GM10266 (cell line): ENCODE measurements around the gene GOLGA7B.

Experiments used
- DNase-seq: peaks from one replicate; pipeline ENCODE4 v3.0.0; 2012; ENCODE audit errors: extremely low spot score
- TF ChIP-seq, protein P1 (sequence below): IDR thresholded peaks from 2 replicates; pipeline ENCODE4 v1.5.1; 2012; ENCODE audit warnings: mild to moderate bottlenecking, low read depth; ENCODE audit not compliant: control insufficient read depth, insufficient read depth; ENCODE audit errors: missing control alignments

The GOLGA7B gene

DNA sequence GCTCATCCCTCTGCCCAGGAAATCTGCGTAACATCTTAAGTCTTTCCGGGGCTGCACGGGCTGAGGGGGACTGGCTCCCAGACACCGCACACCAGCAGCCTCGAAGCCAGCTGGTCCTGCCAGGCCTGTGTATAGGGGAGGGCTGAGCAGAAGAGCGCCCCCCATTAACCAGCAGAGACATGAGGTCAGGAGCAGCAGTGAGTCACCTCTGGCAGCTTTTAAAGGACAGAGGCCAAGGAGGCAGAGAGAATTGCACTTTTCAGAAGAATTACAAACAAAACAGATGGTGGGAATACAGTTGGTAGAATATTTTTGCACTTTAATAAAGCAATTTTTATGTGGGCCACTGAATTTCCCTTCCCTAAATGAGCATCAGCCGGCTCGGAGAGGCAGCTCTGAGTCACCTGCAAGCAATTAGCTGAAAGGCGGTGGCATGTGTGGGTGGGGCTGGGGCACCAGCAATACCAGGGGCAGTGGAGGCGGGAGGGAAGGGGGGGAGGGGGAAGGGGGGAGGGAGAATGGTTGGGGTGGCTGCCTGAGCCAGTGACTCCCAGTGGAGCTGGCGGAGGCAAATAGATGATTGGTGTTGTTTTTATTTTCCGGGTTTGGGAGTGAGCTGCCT is 39.1 kb downstream of the GOLGA7B start:
- TF ChIP-seq, protein P1, sequence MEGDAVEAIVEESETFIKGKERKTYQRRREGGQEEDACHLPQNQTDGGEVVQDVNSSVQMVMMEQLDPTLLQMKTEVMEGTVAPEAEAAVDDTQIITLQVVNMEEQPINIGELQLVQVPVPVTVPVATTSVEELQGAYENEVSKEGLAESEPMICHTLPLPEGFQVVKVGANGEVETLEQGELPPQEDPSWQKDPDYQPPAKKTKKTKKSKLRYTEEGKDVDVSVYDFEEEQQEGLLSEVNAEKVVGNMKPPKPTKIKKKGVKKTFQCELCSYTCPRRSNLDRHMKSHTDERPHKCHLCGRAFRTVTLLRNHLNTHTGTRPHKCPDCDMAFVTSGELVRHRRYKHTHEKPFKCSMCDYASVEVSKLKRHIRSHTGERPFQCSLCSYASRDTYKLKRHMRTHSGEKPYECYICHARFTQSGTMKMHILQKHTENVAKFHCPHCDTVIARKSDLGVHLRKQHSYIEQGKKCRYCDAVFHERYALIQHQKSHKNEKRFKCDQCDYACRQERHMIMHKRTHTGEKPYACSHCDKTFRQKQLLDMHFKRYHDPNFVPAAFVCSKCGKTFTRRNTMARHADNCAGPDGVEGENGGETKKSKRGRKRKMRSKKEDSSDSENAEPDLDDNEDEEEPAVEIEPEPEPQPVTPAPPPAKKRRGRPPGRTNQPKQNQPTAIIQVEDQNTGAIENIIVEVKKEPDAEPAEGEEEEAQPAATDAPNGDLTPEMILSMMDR: no peak
- DNase-seq: no peak

DNA sequence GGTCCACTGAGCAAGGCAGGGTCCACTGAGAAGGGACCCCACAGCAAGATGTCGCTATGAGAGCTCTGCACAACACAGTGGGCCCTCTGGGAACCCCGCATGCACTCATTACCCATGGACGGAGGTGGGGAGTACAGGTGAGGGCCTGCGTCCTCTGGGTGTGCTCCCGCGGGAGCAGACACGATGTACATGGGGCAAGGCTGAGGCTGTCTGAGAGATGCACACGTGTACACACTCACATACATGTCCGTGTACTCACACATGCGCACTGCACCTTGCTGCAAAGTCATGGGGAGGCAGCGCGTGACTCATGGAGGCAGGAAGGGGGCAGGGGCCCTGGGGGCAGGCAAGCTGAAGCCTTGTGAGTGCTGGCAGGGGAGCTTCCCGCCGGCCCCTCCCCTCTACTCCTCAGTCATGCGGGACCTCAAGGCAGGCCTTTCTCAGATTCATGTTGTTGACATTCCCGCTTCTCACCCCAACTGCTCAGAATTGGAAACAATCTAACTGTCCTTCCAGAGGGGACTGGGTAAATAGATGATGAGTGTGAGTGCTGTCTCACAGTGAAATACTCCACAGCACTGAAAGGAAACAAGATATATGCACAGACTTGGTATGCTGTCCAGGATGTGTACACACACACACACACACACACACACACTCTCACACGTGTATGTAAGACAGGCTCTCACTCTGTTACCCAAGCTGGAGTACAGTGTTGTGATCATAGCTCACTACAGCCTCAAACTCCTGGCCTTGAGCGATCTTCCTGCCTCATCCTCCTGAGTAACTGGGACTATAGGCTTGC is 40.0 kb downstream of the GOLGA7B start:
- no peak for DNase-seq
- TF ChIP-seq, protein P1: no peak

DNA sequence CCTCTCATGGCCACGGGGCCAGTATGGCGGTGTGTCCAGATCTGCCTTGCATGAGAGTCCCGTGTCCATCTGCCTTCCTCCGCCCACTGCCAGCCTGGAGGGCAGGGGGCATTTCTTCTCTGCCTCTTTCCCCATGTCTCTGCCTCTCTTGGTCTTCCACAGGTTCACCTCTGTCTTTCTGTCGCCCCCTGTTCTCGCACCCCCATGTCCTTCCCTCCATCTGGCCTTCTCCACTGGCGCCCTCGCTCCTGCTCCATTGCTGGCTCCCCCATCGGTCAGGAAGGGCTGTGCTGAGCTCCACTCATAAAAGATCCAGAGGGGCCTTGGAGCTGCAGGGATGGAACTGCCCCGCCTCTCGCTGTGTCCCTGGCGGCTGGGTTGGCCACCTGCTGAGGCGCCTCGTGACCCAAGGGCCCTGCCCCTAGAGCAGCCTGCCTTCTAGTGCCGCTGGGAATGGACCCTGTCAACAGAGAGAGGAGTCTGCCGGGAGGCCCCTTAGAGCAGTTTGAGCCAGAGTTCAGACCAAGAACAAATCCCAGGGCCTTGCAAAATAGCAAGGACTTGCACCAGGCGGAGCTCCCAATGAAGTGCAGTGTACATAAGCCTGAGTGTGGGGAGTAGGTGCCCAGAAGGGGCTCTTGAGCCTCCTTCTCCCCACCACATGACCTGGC is 42.0 kb downstream of the GOLGA7B start:
- TF ChIP-seq, protein P1: no peak

DNA sequence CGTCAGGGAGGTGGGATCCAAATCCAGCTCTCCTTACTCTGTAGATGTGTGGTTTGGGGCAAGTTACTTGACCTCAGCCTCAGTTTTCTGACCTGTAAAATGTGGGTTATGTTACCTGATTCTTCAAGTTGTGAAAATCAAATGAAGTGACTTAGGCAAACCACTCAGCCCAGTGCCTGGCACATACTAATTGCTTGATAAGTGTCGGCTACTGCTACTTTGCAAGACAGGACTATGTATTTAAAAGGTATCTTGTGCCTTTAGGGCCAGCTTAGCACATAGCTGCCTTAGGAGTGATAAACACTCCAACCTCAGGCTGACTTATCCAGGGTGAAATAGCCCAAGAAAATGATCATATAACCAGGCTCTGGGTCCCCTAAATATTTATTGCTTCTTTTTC is 42.9 kb downstream of the GOLGA7B start:
- TF ChIP-seq, protein P1: no peak
- no peak for DNase-seq

More for the DNA sequence above, 42.0 kb downstream of the GOLGA7B start:
- no peak for DNase-seq

DNA sequence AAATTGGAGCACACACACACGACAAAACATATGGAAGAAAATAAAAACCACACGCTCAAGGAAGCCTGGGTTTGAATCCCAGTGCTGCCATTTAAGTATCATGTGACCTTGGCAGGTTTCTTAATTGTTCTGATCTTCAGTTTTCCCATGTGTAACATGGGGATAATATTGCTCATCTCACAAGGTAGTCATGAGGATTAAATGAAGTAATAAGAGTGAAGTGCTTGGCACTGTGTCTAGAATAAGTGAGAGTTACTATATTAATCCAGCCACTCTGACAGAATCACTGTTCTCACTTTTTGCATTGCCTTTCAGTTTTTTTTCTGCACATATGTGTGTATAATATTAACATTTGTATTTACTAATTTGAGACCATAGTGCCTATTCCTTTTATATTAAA is 43.3 kb downstream of the GOLGA7B start:
- no peak for DNase-seq
- TF ChIP-seq, protein P1: no peak

DNA sequence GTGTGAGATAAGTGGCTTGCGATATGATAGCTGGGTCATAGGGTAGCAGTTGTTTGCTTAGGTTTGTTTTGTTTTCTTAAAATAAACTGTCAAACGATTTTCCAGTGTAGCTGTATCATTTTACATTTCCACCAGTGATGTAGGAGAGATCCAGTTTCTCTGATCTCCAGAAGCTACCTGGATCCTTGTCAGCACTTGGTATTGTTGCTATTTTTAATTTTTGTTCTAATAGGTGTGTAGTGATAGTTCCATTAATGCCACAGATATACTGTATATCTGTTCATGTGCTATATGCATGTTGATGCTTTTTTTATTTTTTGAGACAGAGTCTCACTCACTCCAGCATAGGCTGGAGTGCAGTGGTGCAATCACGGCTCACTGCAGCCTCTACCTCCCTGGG is 44.4 kb downstream of the GOLGA7B start:
- no peak for DNase-seq
- TF ChIP-seq, protein P1: no peak

DNA sequence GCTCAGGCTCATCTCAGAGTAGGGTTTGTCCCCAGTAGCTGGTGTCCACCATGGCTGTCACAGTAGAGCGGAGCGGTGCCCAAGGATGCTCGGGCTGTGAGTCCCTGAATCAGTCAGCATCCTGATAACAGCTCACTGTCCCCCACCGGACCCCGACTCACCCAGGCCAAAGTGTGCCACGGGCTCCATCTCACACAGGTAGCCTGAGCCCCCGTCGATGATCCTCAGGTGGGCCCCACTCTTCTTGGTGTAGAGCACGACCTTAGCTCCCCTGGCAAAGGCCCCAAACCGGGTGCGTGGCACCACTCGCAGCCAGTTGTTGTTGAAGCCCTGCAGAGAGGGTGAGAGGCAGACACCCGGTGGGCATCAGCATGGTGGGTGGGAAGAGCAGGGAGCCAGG is 45.4 kb downstream of the GOLGA7B start:
- TF ChIP-seq, protein P1: no peak
- DNase-seq: no peak
